Endometrium (tissue), 2 donors: Measurements from ENCODE around the gene TMEM229B.

ENCODE experiments used
- FAIRE-seq: peaks from 2 replicates; lab custom pipeline; 2012; peaks lifted over from hg19 to GRCh38; lab: Jason Lieb, UNC
- donor health status: control.
- donor health status: control.

The TMEM229B gene

DNA sequence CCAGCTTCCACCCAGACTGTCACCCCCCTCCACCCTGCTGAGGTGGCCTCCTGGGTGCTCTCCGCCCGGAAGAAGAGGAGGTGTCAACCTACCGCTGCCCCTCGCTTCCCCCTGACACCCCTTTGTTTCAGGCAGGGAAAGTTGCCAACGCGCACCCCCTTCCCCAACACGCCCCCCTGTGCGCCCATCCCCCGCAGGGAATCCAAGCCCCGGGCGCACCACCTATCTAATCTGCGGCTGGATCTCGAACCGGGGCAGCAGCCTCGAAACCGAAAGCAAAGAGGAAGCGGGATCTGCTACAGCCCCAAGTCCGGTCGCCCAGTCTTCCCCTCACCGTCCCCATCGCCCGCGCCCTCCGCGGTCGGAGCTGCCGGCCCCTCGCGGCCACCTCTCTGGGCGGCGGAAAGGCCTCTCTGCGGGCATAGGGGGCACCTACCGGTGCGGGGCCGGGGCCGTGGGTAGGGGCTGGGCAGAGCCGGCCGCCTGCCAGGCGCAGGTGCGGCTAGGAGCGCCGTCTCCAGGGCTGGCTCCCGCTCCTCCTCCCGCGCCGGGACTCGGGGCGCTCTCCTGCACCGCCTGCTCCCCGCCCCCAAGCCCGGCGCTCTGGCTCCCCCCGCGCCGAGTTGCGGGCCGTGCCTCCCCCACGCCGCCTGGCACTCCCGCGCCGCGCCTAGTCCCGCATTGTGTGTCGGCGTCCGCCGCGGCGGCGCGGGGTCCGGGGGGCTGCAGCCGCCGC lies 26.3 kb upstream of the TMEM229B start:
- no peak for FAIRE-seq

DNA sequence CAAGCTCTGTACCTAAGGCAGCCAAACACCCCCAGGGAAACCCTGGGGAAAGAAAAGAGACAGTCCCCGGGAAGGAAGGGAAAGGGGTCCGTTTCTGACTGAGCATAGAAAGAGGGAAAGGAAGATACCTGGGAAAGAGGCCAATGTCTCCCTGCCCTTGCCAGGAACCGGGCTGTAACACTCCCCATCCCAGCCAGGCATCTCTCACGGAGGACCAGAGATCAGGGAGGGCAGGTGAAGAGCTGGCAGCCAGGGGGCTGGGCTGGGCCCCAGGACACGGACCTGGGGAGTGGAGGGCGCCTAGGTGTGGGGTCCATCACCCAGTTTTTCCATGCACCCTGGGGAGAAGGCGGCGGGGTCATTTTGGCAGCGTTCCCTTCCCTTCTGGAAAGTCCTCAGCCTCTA lies 25.7 kb upstream of the TMEM229B start:
- FAIRE-seq = no peak

GRCh38 chr14:67513631-67514108 lies 25.1 kb upstream of the TMEM229B start:
- FAIRE-seq = no peak

GRCh38 chr14:67512463-67513310 lies 24.2 kb upstream of the TMEM229B start:
- no peak for FAIRE-seq

GRCh38 chr14:67510836-67511235 lies 22.3 kb upstream of the TMEM229B start:
- no peak for FAIRE-seq

DNA sequence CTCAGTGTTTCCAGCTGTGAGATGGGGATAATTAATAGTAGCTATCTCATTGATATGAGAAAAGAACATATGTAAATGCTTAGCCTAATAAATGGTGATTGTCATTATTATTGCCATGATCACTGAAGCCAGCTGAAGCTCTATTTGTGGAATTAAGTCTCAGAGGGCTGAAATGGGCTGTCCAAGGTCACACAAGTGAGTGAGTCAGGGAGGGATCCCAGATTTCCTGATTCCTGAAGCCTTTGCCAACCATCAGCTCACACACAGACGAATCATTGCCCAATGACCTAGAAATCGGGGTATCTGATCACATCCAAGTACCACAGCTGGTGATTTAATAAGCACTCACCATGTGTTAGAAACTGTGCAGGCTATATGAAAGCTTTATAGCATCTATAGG lies 21.6 kb upstream of the TMEM229B start:
- FAIRE-seq = no peak

DNA sequence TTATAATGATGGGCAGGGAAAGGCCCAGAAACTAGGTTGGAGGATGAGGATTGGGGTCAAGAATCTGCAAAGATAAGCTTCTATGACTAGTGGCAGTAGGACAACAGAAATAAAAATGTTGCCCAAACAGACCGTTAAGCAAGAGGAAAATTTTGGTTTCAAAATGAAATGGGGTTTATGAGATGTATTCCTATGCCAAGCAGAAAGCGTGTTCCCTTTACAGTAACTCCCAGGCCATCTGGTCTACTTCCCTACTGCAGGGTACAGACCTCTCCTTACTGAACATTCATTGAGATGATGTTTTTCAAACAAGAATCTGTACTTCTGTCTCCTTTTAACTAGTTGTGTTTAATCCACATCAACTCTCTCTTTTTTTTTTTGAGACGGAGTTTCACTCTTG lies 20.4 kb upstream of the TMEM229B start:
- FAIRE-seq = no peak

DNA sequence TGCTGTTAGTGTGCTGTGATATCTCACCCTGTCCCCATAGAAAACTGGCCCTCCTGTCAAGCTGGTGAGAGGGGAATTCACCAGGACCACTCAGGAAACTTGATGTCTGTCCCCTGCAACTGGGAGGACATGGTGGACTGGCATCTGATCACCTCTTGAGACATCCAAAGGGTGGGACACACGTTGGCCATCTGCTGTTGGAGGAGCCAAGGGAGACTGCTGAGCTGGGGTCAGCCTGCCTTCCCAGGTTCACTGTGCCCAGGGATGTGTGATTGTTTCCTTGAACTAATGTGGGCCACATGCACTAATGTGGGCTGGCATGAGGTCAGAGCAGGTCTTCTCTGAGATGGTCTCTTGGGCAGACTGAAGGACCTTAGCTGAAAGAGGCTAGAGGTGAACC lies 16.7 kb upstream of the TMEM229B start:
- FAIRE-seq = no peak

DNA sequence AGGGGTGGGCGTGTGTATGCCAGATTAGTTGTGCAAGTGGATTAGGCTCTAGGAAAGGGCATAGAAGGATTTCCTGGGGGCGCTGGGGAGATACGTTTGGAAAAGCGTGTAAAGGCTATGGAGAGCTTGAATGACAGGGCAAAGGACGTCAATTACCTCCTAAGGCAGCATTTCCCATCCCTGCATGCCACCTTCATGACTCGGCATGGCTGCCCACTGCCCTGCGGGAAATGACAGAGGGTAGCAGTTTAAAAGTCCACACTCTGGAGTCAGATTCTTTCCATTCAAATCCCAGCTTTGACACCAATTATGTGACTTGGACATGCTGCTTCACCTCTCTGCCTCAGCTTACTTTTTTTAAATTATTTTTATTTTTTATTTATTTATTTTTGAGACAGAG lies 14.8 kb upstream of the TMEM229B start:
- FAIRE-seq = no peak

DNA sequence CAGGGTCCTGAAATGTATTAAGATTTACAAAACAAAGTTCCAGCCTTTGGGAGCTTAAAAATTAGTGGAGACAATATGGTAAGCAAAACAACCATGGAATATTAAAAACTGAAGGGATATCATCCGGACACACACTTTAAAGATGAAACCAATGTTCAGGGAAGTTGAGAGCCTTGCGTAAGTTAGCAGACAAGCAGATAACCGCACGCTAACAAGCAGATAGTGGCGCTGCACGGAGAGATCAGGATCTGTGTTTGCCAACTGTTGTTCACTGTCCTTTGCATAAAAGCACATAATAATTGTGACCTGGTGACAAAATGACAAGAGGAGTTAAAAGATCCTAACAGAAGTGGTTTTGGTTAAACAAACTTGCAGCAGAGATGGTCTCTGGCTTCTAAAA lies 14.3 kb upstream of the TMEM229B start:
- FAIRE-seq = no peak

- FAIRE-seq = no peak
These were observed 13.1 kb upstream of the TMEM229B start for GRCh38 chr14:67501670-67502069.

- no peak for FAIRE-seq
These were observed 12.5 kb upstream of the TMEM229B start for GRCh38 chr14:67500981-67501380.

DNA sequence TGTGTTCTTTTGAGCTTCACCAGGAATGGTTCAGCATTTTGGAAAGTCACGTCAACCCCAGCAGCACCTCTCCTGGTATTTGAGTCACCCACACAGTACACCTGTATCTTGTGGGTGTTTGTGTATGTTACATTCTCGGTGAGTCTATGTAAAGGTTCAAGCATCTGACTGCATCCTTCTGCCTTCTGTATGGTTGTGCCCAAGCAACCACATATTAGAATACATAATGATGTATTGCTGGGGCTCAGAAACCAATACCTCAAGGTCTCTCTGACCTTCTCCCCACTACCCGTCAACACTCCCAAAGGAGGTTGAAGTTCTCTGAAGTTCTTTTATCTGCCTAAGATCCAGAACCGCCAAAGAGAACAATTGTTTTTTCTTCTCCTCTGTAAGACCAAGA lies 9.2 kb upstream of the TMEM229B start:
- no peak for FAIRE-seq

DNA sequence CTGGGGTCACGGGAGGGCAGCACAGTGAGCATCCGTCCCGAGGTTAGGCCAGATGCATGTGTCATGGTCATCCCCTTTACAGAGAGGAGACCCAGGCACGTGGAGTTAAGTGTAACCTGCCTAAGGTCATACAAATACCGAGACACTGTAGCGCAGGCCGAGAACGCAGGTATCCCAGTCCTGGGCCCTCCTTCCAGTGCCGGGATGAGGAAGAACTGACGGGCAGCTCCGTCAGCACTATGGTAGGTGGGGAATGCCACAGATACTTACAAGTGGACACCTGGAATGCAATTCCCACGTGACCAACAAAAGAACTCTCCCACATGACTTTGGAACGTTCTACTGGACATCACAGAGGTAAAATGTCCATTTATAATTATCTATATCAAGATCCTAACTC lies 8.7 kb upstream of the TMEM229B start:
- no peak for FAIRE-seq

DNA sequence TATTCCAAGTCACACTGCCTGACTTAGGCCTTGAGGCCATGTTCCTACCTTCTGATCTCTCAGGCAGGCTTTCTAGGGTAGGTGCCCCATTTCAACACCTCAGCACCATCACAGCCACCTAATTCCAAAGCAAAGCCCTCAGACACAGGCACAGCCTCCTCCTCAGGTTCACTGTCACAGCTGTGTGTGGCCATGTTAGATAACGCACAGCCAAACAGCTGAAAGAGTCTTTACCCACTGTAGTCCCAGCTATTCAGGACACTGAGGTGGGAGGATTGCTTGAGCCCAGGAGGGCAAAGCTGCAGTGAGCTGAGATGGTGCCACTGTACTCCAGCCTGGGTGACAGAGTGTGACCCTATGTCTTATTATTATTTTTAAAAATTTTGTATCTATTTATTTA lies 7.3 kb upstream of the TMEM229B start:
- no peak for FAIRE-seq

DNA sequence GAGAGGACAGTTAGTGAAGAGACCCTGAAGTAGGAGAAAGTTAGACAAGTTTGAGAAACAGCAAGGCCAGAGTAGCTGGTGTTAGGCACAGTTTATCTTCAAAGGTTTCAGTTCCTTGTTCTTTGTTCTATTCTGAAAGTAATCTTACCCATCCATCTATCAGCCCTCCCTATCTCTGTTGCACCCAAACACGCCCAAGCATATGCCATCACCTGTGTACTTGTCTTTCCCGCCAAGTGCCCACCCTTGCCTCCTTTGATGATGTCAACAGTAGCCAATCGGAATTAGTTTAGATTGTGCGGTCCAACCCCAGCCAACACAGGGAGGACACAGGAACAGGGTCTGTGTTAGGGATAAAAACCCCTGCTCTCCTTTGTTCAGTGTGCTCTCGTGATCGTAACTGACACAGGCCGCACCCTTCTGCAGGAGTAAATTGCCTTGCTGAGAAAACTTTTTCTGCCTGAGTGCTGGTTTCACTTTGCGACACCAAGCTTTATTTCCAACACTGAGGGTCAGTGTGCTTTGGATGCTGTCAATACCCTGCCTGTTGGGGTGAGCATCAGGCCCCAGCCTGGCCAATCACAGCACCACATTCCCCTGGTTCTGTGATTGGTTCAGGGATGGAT lies 4.7 kb upstream of the TMEM229B start:
- FAIRE-seq = no peak

DNA sequence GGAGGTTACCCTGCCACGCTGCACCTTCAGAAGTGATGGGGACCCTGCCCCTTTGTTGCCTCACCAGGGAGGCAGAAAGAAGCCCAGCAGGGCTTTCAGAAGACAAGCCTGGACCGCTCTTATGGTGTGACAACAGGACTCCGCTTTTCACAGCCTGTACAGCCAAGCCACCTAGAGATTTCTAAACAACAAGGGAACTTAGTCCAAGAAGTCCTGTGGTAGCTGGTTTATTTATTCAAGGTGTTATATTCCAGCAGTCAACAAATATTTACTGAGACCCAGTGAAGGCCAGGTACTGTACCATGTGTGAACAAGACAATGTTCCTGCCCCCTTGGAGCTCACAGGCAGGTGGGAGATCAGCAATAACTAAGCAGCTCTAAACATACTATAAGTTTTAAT lies 4.0 kb upstream of the TMEM229B start:
- FAIRE-seq = no peak

GRCh38 chr14:67491741-67492507 lies 3.4 kb upstream of the TMEM229B start:
- FAIRE-seq = no peak

DNA sequence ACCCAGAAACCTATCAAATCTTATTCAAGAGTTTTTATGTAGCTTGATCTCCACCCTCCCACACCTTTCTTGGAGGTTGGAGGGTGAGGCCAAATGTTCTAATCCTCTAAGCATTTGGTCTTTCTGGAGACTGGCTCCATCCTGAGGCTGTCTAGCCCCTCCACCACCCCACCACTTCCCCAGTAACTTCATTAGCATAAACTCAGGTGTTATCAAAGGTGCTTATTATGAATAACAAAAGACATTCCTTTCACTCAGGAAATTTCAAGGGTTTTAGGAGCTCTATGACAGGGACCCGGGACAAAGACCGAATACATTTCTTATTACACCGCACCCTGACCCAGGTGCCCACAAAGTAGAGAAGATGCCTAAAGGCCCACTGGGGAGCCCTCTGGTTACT lies 2.8 kb upstream of the TMEM229B start:
- no peak for FAIRE-seq

- no peak for FAIRE-seq
These were observed 1.7 kb upstream of the TMEM229B start for GRCh38 chr14:67490196-67490595.

GRCh38 chr14:67487332-67487731 lies 1.2 kb downstream of the TMEM229B start:
- no peak for FAIRE-seq

- FAIRE-seq = no peak
These were observed 1.6 kb downstream of the TMEM229B start for GRCh38 chr14:67486890-67487289.
